Measurements from ENCODE around the gene MEAK7.

The MEAK7 gene, protein sequence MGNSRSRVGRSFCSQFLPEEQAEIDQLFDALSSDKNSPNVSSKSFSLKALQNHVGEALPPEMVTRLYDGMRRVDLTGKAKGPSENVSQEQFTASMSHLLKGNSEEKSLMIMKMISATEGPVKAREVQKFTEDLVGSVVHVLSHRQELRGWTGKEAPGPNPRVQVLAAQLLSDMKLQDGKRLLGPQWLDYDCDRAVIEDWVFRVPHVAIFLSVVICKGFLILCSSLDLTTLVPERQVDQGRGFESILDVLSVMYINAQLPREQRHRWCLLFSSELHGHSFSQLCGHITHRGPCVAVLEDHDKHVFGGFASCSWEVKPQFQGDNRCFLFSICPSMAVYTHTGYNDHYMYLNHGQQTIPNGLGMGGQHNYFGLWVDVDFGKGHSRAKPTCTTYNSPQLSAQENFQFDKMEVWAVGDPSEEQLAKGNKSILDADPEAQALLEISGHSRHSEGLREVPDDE

DNA sequence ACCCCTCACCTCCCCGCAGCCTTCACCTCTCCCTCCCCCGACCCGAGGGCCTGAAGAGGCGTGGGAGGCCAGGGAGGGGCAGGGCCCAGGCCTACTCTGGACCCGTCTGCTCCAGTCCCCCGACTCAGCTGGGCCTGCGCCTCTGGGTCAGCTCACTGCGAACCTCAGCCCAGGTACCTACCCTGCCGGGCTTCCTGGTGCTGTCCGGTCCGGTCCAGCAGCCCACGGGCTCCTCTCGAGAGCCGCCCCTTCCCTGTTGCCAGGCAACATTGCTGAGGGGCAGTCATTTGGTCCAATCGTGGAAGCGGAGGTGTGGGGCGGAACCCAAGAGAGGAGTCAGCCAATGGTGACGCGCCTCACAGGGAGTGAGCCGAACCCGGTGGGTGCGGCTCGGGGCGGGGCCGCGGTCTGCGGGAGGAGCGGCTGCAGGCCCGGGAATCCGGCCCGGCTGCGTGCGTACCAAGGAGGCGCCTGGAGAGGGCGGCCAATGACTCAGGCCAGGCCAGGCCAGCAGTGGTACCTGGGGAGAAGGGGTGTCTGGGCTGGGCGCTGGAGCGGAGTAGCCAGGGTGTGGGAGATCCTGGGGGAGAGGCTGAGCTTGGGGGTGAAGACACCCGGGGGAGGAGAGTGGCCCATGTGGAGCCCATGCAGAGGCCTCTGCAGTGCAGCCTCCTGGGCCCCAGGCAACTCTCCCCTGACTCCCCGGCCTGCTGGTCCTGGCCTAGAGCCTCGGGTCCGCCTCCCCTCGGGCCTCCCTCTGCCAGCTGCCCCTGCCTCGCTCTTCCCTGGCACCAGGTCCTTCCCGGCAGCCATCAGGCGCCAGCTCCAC lies at the start of gene MEAK7:
Gene MEAK7, minus strand, starts transcription at position 240 of the 829 bp plus-strand sequence. CDS start 6,573 bp downstream, outside the sequence.
- H3K27me3 ChIP-seq (ENCODE audit: insufficient read depth, low read length) = no peaks in the 10 kb centered on the region

DNA sequence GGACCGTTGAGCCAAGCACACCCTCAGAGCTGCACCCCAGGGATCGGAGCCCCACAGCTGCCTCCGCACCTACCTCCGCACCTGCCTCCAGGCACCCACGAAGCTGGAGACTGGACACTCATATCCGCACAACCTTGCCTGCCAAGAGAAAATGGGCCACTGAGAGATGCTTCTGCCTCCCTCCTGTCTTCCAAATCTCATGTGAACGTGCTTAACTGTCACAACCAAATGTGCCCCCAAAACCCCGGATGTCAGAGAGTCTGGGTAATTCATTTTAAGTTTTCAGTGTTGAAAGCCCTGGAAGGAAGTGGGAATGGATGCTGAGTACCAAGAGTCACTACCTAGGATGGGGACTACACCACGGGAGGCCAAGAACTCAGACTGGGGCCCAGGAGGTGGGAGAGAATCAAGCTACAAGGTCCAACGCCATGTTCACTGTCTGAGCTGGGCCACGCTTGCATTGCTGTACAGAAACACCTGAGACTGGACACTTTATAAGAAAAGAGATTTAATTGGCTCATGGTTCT lies 49.5 kb upstream of the MEAK7 start:
- no peak overlapping the region for H3K27ac ChIP-seq (ENCODE audit: low read length)
- H3K36me3 ChIP-seq (ENCODE audit: insufficient read depth, low read depth, low read length) = no peaks in the 10 kb centered on the region
- no peak overlapping the region for H3K9ac ChIP-seq (ENCODE audit: low read depth, low read length)
- peaks cover 8% of the 10 kb centered on the region; the same call in 1 of the 2 replicates for H3K4me1 ChIP-seq (ENCODE audit: insufficient read depth, low read length)
- H3K27me3 ChIP-seq (ENCODE audit: insufficient read depth, low read length) = no peaks in the 10 kb centered on the region
- H3K4me3 ChIP-seq (ENCODE audit: low read length) = no peak overlapping the region
- H3K9me3 ChIP-seq (ENCODE audit: insufficient read depth, low read depth, low read length) = no peaks in the 10 kb centered on the region

More for the DNA sequence above, at the start of gene MEAK7:
- H3K27ac ChIP-seq (ENCODE audit: low read length) = no peak within 1 kb of the TSS
- peak within 1 kb of the TSS; percentile 93 for H3K4me3 ChIP-seq (ENCODE audit: low read length)
- H3K4me1 ChIP-seq (ENCODE audit: insufficient read depth, low read length) = peaks cover 9% of the 10 kb centered on the region; the same call in 1 of the 2 replicates
- H3K9ac ChIP-seq (ENCODE audit: low read depth, low read length) = peak within 1 kb of the TSS; percentile 80
- no peaks in the 10 kb centered on the region for H3K9me3 ChIP-seq (ENCODE audit: insufficient read depth, low read depth, low read length)
- H3K36me3 ChIP-seq (ENCODE audit: insufficient read depth, low read depth, low read length) = no peaks in the 10 kb centered on the region

DNA sequence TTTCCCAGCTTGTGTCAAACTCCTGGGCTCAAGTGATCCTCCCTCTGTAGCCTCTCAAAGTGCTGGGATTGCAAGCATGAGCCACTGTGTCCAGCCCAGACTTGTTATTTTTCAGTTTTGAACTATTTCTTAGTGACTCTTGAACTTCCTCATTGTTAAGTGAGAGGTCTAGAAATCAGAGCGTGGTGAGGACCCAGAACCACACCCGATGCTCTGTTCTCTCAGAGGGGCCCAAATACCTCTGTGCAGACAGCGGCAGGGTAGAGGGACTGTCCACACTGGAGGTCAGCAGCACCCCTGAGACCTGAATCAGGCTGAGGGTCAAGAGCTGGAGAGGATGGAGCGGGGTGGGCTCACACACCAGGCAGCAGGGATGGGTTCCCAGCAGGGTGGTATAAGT lies 47.7 kb upstream of the MEAK7 start:
- Histone ChIP-seq H3K9me3 (ENCODE audit: insufficient read depth, low read depth, low read length) (no peaks in the 10 kb centered on the region), H3K36me3 (ENCODE audit: insufficient read depth, low read depth, low read length) (no peaks in the 10 kb centered on the region), H3K27ac (ENCODE audit: low read length) (no peak overlapping the region), H3K9ac (ENCODE audit: low read depth, low read length) (no peak overlapping the region), H3K27me3 (ENCODE audit: insufficient read depth, low read length) (no peaks in the 10 kb centered on the region), H3K4me1 (ENCODE audit: insufficient read depth, low read length) (peaks cover 9% of the 10 kb centered on the region; the same call in 1 of the 2 replicates), H3K4me3 (ENCODE audit: low read length) (no peak overlapping the region)

DNA sequence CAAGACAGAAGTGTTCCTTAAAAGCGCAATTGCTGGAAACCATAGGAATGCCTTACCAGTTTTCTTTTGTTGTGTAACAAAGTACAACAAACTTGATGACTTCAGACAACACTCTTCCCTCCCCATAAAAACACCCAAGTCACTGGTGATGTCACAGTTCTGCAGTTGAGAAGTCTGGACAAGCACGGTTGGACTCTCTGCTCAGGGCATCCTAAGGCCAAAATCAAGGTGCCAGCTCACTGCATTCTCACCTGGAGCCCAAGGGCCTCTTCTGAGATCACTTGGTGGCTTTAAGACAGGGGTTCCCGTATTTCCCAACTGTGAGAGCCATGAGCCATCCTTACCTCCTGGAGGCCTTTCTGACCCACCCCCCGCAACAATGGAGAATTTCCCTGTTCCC lies 45.6 kb upstream of the MEAK7 start:
- Histone ChIP-seq H3K27ac (ENCODE audit: low read length) (no peak overlapping the region), H3K9ac (ENCODE audit: low read depth, low read length) (no peak overlapping the region), H3K9me3 (ENCODE audit: insufficient read depth, low read depth, low read length) (no peaks in the 10 kb centered on the region), H3K4me1 (ENCODE audit: insufficient read depth, low read length) (peaks cover 3% of the 10 kb centered on the region; the same call in 1 of the 2 replicates), H3K27me3 (ENCODE audit: insufficient read depth, low read length) (no peaks in the 10 kb centered on the region), H3K36me3 (ENCODE audit: insufficient read depth, low read depth, low read length) (no peaks in the 10 kb centered on the region), H3K4me3 (ENCODE audit: low read length) (no peak overlapping the region)

DNA sequence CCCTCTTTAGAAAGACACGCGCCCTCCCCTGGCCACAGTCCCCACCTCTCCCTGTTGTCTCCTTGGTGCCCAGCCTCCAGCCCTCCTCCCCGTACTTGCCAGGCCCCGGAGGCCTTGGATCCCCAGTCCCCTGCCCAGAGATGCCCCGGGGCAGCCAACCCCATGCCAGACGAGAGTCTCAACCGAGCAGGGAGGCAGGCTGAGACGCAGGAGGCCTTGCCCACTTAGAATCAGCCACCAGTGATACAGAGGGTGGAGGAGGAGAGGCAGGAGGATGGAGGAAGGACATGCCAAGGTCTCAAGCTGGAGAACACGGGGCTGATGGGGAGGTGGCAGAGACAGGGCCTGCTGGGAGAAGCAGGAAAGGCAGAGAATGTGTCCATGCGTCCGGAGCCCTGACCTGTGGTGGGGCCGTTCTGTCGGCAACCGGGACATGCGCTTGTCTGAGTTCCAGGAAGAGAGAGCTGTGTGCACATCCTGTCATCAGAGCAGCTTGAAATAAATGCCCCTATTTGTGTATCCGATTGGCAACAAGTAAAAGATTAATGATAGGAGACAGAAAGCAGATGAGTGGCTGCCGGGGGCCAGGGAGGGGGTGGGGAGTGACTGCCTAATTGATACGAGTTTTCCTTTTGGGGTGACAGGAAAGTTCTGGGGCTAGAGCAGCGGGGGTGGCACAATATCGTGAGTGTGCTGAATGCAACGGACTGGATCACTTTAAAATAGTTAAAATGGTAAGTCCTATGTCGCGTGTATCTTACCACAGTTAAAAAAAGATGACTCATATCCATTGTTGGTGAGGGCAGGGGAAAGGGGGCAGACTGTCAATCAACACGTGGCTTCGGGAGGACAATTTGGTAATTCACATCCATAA lies 44.7 kb upstream of the MEAK7 start:
- H3K4me3 ChIP-seq (ENCODE audit: low read length) = no peak overlapping the region
- no peak overlapping the region for H3K27ac ChIP-seq (ENCODE audit: low read length)
- H3K9ac ChIP-seq (ENCODE audit: low read depth, low read length) = no peak overlapping the region
- no peaks in the 10 kb centered on the region for H3K36me3 ChIP-seq (ENCODE audit: insufficient read depth, low read depth, low read length)
- H3K4me1 ChIP-seq (ENCODE audit: insufficient read depth, low read length) = peaks cover 3% of the 10 kb centered on the region; the same call in 1 of the 2 replicates
- no peaks in the 10 kb centered on the region for H3K9me3 ChIP-seq (ENCODE audit: insufficient read depth, low read depth, low read length)
- no peaks in the 10 kb centered on the region for H3K27me3 ChIP-seq (ENCODE audit: insufficient read depth, low read length)

DNA sequence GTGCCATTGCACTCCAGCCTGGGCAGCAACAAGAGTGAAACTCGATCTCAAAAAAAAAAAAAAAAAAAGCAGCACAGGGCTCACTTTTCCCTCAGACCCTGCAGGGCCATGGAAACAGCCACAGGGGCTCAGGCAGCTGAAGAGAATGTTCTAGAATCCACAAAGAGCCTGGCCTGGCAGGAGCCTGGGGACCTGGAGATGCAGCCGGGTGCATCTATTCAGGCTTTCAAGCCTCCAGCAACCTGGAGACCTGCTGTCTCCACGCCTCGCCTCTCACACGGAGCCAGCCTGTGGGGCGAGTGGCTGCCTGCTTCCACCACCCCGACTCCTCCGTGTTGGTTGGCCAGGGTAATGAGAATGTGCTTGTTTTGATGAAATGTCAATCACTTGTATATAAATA lies 44.0 kb upstream of the MEAK7 start:
- Histone ChIP-seq H3K4me3 (ENCODE audit: low read length) (no peak overlapping the region), H3K36me3 (ENCODE audit: insufficient read depth, low read depth, low read length) (no peaks in the 10 kb centered on the region), H3K9ac (ENCODE audit: low read depth, low read length) (no peak overlapping the region), H3K4me1 (ENCODE audit: insufficient read depth, low read length) (peaks cover 3% of the 10 kb centered on the region; the same call in 1 of the 2 replicates), H3K27ac (ENCODE audit: low read length) (no peak overlapping the region), H3K9me3 (ENCODE audit: insufficient read depth, low read depth, low read length) (no peaks in the 10 kb centered on the region), H3K27me3 (ENCODE audit: insufficient read depth, low read length) (no peaks in the 10 kb centered on the region)

DNA sequence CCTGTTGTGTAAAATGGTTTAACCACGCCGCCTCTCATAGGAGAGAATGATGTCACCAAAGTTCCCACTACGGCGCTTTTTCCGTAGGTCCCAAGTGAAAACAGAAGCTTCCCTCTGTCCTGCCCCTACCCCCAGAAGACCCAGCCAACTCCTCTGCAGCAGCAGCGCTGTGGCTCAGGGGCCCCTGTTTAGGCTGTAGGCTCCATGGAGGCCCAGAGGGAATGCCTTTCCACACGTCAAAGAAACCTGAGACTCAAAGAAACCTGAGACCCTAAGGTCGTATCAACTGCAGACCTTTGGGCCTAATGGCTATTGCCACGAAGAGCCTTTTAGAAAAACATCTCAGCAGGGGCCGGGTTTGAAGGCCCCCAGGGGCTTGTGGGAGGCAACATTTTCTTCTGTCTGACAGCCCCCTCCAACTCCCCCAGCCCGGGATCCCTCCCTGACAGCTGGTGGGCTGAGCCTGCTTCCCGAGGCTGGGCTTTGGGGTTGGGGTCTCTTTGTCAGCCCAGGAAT lies 43.1 kb upstream of the MEAK7 start:
- H3K9ac ChIP-seq (ENCODE audit: low read depth, low read length) = peak overlapping the region; percentile 25; the same call in 1 of the 2 replicates

DNA sequence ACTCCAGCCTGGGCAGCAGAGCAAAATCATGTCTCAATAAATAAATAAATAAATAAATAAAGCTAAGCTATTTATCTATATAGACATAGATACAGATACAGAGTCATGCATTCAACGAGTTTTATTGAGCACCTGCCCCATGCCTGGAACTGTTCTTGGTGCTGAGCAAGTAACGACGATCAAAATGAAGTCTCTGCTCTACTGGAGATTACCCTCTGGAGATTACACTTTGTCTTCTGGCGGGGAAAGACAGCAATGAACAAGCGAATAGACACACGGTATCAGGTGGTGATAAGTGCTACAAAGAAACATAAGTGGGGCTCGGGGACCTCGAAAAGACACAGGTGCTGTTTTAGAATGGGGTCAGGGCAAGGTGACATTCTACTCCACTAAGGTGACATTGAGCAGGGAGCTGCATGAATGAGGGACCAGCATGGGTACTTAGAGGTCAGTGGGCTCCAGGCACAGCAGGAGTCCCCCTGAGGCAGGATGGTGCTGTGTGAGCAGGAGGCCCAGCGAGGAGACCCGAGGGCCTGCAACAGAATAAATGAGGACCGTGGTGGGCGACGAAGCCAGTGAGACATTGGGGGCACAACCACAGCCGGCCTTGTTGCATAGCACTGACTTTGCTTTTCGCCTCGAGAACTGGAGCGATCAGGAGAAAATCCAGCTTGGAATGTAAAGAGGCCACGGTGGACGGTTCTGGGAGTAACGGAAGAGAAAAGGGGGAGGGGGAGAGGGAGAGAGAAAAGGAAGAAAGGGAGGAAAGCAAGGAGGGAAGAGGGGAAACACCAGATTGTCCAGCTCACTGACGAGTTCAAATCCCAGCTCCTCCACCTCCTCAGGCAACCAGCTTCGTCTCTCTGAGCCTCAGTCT lies 42.4 kb upstream of the MEAK7 start:
- Histone ChIP-seq H3K9me3 (ENCODE audit: insufficient read depth, low read depth, low read length) (no peaks in the 10 kb centered on the region), H3K9ac (ENCODE audit: low read depth, low read length) (peak overlapping the region; percentile 25; the same call in 1 of the 2 replicates), H3K4me3 (ENCODE audit: low read length) (no peak overlapping the region), H3K36me3 (ENCODE audit: insufficient read depth, low read depth, low read length) (no peaks in the 10 kb centered on the region), H3K27ac (ENCODE audit: low read length) (no peak overlapping the region), H3K27me3 (ENCODE audit: insufficient read depth, low read length) (no peaks in the 10 kb centered on the region), H3K4me1 (ENCODE audit: insufficient read depth, low read length) (peaks cover 3% of the 10 kb centered on the region; the same call in 1 of the 2 replicates)

More for the DNA sequence above, 43.1 kb upstream of the MEAK7 start:
- Histone ChIP-seq H3K9me3 (ENCODE audit: insufficient read depth, low read depth, low read length) (no peaks in the 10 kb centered on the region), H3K27me3 (ENCODE audit: insufficient read depth, low read length) (no peaks in the 10 kb centered on the region), H3K27ac (ENCODE audit: low read length) (no peak overlapping the region), H3K4me3 (ENCODE audit: low read length) (no peak overlapping the region), H3K36me3 (ENCODE audit: insufficient read depth, low read depth, low read length) (no peaks in the 10 kb centered on the region), H3K4me1 (ENCODE audit: insufficient read depth, low read length) (peaks cover 3% of the 10 kb centered on the region; the same call in 1 of the 2 replicates)

DNA sequence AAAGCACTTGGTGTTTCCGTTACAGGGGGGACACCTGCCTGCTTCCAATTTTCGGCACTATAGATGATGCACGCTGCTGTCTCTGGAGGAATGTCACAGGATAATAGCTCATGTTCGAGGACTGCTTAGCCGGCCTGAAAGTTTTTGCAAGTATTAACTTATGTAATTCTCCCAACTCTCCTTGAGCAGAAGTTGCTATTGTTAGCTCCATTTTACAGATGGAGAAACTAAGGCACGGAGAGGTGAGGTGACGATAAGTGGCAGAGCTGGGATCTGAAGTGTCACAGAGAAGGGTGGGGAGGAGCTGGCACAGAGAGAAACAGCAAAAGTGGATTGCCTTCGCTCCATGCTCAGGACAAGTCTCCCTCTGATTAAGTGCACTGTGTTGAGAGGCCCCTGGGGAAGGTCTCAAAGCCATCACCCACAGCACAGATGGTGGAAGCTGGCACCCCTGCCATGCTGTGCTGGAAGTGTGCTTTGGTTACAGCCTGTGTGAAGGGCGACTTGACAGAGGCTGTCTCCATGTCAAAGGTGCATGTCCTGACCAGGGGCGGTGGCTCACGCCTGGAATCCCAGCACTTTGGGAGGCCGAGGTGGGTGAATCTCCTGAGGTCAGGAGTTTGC lies 40.8 kb upstream of the MEAK7 start:
- Histone ChIP-seq H3K4me3 (ENCODE audit: low read length) (no peak overlapping the region), H3K27ac (ENCODE audit: low read length) (no peak overlapping the region), H3K9me3 (ENCODE audit: insufficient read depth, low read depth, low read length) (no peaks in the 10 kb centered on the region), H3K27me3 (ENCODE audit: insufficient read depth, low read length) (no peaks in the 10 kb centered on the region), H3K9ac (ENCODE audit: low read depth, low read length) (no peak overlapping the region), H3K4me1 (ENCODE audit: insufficient read depth, low read length) (peaks cover 3% of the 10 kb centered on the region; the same call in 1 of the 2 replicates), H3K36me3 (ENCODE audit: insufficient read depth, low read depth, low read length) (no peaks in the 10 kb centered on the region)
